ENCODE data around the gene ARID1B.

ARID1B gene

GRCh38 chr6:156960525-156960924 is 183.3 kb downstream of the ARID1B start:
- no peak for TF ChIP-seq CTCF (IDR thresholded peaks at IDR 0.05; ENCODE audit: low read depth, low read length, missing control alignments)
- H3K4me3 ChIP-seq (replicated peaks; ENCODE audit: low read depth, low read length), result no peak overlapping the region
- no peak for DNase-seq (ENCODE audit: extremely low read depth, low read depth)

GRCh38 chr6:156961282-156961892 is 184.2 kb downstream of the ARID1B start:
- no peak for DNase-seq (ENCODE audit: extremely low read depth, low read depth)
- TF ChIP-seq CTCF (IDR thresholded peaks at IDR 0.05; ENCODE audit: low read depth, low read length, missing control alignments), result no peak

DNA sequence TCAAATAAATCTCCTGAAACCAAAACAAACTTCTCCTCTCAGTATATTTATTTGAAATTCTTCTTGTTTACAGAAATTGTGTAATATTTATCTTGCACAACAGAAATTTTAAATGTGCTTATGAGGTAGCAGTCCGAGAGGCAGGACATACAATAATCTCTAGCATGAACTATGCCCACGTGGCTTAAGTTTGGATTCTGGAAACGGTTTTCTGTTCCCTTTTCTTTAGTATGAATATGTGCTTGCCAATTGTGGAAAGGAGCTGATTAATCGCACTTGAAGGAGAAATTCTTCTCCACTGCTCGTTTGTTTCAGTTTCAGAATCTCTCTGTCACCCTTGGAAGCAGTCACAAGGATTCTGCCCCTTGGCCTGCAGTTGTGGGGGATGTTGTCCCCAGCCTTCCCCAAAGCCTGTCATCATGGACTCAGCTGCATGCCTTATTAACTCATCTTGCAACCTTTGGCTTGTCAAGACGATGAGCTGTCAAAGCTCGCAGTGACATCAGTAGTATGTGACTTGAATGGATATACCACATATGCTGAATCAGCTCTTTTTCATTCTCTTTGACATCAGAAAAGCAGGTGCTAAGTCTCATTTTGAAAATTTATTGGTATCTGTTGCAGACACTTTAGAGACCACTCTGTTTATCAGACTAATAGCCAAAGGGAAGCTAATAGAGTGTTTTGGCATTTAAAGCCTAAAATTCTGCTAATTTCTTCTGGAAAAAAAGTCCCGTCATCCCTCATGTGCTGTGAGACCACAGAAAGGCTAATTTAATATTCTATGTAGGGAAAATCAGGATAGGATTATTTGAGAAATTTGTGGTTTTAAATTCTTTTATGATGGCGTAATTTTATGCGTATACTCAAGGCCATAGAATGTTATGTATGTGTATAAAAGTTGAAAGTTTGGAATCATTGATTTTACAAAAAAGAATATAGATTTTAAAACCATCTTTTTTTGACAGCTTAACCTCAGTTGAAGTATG is 186.8 kb downstream of the ARID1B start:
- no peak for TF ChIP-seq CTCF (IDR thresholded peaks at IDR 0.05; ENCODE audit: low read depth, low read length, missing control alignments)
- no peak for DNase-seq (ENCODE audit: extremely low read depth, low read depth)
- no peak overlapping the region for H3K4me3 ChIP-seq (replicated peaks; ENCODE audit: low read depth, low read length)

More at GRCh38 chr6:156961282-156961892, 184.2 kb downstream of the ARID1B start:
- H3K4me3 ChIP-seq (replicated peaks; ENCODE audit: low read depth, low read length), result no peak overlapping the region

DNA sequence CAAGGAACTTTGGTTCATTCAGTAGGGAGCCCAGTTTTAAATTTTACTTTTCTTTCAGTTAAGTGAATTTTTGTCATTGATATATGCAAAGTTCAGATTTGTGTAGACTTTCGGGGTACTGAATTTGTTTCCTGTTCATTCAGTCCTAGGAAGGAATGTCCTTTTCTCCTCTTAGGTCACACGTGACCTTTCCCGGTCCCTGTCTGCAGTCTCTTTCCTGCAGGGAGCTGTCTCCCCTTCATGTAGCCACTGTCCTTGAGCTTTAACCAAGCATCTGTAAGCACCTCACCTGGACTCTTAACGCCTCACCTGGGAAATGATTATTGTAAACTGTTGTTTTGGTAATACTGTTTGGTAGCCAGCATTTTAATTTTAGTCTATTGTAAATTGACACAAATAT is 190.7 kb downstream of the ARID1B start:
- DNase-seq (ENCODE audit: extremely low read depth, low read depth), result no peak
- no peak overlapping the region for H3K4me3 ChIP-seq (replicated peaks; ENCODE audit: low read depth, low read length)
- TF ChIP-seq CTCF (IDR thresholded peaks at IDR 0.05; ENCODE audit: low read depth, low read length, missing control alignments), result no peak

GRCh38 chr6:156969233-156969632 is 192.1 kb downstream of the ARID1B start:
- H3K4me3 ChIP-seq (replicated peaks; ENCODE audit: low read depth, low read length), result no peak overlapping the region
- DNase-seq (ENCODE audit: extremely low read depth, low read depth), result no peak
- TF ChIP-seq CTCF (IDR thresholded peaks at IDR 0.05; ENCODE audit: low read depth, low read length, missing control alignments), result no peak

- TF ChIP-seq CTCF (IDR thresholded peaks at IDR 0.05; ENCODE audit: low read depth, low read length, missing control alignments), result no peak
- no peak for DNase-seq (ENCODE audit: extremely low read depth, low read depth)
- H3K4me3 ChIP-seq (replicated peaks; ENCODE audit: low read depth, low read length), result no peak overlapping the region
Measured at GRCh38 chr6:156970595-156971112, 193.5 kb downstream of the ARID1B start.
